GM12873 (cell line): ENCODE results near the gene PTPN3.
A peak's percentile ranks its signal among the peaks of the same experiment; 100 is the strongest.

Experiments used
- CTCF ChIP-seq: IDR thresholded peaks from 2 replicates; pipeline ENCODE4 v1.5.1; 2012; ENCODE audit warnings: low read depth, mild to moderate bottlenecking, moderate library complexity, low read length, control low read depth; ENCODE audit not compliant: insufficient read depth; ENCODE audit errors: missing control alignments

Gene PTPN3

DNA sequence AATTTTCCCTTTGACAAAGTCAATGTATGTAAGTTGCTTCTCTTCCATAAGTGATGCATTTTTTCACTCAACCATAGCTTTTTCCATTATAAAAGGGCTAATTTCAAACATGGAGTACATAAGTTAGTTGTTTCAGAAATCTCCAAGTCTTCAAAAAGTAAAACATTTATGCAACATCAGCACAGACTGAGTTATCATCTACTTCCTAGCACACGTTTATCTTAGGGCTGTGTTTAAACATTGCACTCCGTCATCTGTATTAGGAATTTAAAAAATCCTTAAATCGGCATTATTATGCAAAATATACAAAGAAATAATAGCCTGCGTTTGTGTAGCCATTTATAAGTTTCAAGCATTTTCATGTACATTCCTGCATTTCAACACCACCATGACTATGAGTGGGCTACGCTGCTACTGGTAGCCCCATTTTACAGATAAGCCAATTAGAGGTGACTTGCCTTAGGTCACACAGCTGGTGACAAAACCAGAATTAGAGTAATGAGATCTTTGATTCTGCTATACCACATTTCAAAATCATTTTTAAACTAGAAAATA lies 43.4 kb downstream of the PTPN3 start:
- no peak for TF ChIP-seq CTCF

DNA sequence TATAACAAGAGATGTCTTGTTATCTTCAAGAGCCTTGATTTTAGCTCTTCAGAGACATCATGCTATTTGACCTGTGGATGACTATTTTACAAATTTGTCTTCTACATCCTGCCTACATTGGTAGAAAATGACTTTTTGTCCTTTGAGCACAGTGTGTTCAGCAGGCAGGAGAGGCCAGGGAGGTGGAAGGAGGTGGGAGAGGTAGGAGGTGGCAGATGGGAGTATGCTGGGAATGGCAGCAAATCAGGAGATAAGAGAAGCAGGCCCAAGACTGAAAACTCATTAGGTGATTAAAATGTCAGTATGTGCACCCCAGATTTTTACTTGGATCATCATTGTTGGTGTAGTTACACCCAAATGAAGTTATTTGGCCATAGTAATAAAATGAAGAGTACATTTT lies 44.1 kb downstream of the PTPN3 start:
- no peak for TF ChIP-seq CTCF

DNA sequence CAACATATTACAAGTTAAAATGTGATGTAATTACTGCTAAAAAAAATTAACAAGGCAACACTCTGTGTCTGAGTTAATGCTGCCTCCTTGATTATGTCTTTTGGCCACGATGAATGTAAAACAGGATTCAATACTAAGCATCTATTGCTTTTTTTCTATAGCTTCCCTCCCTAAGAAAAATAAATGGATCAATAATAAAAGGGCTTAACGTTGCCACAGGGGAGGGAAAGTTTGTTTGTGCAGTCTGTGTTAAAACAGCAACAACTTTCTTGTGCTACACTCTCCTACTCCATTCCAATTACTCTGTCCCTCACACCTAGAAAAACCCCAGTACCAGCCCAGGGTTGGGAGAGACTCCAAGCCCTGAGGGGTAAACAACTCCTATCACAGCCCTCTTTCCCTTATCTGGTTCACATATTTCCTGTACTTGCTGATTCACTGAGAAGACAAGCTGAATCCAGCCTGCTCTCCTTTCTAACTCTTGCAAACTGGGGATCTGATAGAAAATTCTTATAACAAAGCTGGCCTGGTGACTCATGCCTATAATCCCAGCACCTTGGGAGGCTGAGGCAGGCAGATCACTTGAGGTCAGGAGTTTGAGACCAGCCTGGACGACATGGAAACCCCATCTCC lies 44.8 kb downstream of the PTPN3 start:
- no peak for TF ChIP-seq CTCF

DNA sequence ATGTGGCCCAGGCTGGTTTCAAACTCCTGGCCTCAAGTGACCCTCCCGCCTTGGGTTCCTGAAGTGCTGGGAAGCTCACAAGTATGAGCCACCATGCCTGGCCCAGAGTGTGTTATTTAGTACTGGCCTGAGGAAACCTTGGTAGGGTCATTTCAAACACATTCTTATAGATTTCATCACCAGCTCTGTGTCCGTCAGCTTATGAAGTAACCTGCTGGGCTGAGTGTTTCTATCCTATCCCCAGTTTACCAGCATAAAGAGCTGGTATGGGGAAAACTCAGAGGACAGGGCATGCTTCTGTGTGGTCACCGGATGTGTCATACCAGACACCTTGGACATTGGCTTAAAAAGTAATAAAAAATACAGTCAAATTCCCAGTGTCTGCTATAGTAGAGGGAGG lies 45.3 kb downstream of the PTPN3 start:
- TF ChIP-seq CTCF = no peak

DNA sequence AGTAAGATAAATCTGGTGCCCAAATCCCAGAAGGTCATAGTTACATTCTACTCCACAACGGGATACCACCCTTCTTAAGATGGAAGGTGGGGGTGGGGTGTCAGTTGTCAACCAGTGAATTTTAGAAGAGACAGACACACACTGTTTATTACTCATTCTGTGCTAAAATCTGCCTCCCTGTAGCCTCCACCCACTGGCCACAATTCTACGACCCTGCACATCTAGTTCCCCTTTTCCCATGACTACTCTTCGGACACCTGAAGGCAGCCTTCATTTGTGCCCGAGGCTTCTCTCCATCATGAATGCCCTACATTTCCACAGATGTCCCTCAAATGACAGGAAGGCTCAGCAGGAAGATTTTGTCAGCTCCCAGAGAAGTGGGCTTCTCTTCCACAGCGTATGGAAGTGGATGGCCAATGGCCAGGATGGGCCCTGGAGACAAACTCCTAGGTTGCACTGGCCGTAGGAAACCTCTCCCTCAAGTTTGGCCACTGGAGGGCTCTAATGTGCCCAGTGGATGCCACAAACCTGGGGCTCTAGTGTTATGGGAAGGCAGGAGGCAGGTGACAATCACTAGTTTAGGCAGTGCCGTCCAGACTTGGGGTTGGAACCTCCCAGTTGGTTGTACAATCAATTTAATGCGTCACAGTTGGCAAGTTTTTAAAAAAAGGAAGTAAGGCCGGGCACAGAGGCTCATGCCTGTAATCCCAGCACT lies 46.6 kb downstream of the PTPN3 start:
- TF ChIP-seq CTCF = peak; percentile 18

DNA sequence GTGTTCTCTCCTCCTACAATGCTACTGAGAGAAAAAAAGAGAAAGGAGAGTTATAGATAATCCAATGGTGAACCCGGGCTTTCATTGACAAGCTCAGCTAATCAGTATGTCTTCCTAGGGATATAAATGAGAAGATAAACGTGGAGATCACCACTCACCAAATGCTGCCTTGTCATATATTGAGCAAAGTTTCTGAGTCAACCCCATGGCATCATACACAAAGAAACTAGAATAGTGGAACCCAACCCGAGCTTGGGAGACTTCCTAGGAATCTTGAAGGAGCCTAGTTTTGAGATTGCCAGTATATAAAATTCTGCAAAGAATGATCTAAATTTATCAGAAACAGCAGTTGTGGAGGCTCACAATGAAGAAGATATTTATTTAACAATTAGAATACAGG lies 47.8 kb downstream of the PTPN3 start:
- no peak for TF ChIP-seq CTCF

DNA sequence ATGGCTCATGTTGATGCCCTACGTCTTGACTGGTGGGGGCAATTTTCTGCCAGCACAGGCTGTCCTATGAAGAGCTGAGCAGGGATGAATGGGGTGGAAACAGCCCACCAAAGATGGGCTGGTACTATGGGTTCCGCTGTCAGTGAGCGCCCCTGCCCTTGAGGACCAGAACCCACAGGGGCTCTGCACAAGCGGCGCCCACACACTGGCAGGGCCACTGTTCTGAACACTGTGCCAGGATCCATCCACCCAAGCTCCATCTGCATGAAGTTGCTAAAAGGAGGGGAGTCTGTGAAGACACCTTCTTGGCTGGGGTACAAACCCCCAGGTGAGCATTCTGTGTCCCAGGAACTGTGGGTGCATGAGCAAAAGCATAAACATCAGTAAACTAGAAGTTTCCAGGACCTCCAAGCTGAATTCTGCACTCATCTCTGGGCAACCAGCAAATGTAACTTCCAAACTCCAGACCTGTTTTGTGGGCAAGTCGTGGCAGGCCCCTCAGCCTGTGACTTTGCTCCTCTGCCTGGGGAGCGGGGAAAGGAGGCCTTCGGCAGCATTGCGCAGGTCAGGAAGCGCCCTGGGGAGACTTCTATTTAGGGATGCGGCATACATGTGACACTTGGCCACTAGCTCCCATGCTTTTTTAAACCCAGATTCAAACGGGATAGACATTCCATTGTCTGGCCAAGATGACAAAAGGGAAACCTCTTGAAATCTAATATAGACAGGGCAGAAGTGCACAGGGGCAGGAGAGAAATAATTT lies 48.9 kb downstream of the PTPN3 start:
- no peak for TF ChIP-seq CTCF
